ENCODE measurements around the gene WBP1L. TPM values are rescaled to one million over a fixed set of nuclear protein-coding genes. Genes with fewer than 3 reads are reported as not detected.
A peak's percentile ranks its signal among the peaks of the same experiment; 100 is the strongest.

Gene WBP1L
- total and polyA plus RNA-seq, 8 donors, result 15.1 to 140 (median 30.5) TPM

DNA sequence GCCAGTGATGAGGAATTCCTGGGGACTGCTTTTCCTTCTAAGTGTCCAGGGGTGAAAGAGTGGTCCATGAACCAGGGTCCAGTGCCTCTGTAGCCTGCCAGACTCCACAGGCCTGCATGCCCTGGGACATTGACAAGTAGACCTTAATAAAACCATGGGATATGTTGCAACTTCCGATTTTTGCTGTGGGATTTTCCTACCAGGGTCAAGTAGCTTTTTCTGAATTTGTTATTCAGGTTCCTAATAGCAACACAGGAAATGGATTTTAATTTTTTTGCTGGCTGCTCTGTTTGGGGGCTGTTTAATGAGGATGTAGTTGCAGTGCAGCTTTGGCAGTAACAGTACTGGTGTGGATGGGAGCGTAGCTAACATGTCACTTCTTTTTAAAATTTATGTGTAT, 42.1 kb downstream of the WBP1L start:
- Histone ChIP-seq H3K4me3 (no peak overlapping the region), H3K9me3 (no peaks in the 10 kb centered on the region), H3K36me3 (peaks cover 0 to 4% (median 0%) of the 10 kb centered on the region in 4 donors), H3K27me3 (no peaks in the 10 kb centered on the region), H3K4me1 (peaks cover 49 to 95% (median 70%) of the 10 kb centered on the region in 4 donors), H3K27ac (peak overlapping the region in 4 of 5 donors; percentile 40 to 92 (median 90))
- no peak for TF ChIP-seq POLR2A (IDR thresholded peaks at IDR 0.05)
- peak in 1 of 3 donors; percentile 7 for TF ChIP-seq POLR2AphosphoS5 (IDR thresholded peaks at IDR 0.05)
- 52 to 80% (median 67%) methylated on average over 2 of the region's 2 CpGs for WGBS, 5 donors
- intact Hi-C loops (cut with DNase I; ENCODE audit: low total_unique reads), result no loop called here
- peak in 1 of 2 donors; percentile 73 for DNase-seq

DNA sequence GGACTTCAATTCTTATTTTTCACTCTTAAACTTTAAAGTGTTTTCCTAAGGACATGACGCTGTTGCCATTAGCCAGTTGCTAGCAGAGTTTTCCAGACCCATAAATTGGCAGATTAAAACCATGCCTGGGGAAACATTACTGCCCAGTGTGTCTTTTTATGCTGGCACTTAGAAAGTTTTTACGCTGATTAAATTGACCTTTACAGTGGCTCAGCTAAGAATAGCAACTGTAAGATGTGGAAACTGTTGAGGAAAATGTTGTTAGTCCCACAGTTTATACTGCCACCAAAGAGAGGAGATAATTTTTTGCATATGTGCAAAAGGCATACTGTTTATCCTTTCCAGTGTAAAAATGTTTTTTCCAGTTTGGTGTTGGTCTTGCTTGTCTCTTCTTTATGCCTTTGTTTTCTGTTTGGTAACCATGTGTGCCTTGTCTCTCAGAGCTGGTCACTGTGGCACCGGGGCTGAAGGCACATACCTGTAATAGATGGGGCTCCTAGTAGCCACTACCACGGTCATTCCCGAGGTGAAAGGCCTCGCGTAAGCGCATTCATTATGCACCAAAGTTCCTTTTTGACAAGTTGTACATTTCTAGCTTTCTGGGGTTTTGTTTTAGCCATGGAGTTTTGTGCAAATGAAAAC, 48.1 kb downstream of the WBP1L start:
- Histone ChIP-seq H3K27ac (peak overlapping the region in 3 of 5 donors; percentile 17 to 57 (median 41)), H3K4me3 (no peak overlapping the region), H3K36me3 (peaks cover 0 to 4% (median 0%) of the 10 kb centered on the region in 4 donors), H3K27me3 (no peaks in the 10 kb centered on the region), H3K4me1 (peaks cover 19 to 95% (median 59%) of the 10 kb centered on the region in 4 donors), H3K9me3 (no peaks in the 10 kb centered on the region)
- no peak for DNase-seq
- intact Hi-C loops (cut with DNase I; ENCODE audit: low total_unique reads), result no loop called here
- TF ChIP-seq, protein P1, sequence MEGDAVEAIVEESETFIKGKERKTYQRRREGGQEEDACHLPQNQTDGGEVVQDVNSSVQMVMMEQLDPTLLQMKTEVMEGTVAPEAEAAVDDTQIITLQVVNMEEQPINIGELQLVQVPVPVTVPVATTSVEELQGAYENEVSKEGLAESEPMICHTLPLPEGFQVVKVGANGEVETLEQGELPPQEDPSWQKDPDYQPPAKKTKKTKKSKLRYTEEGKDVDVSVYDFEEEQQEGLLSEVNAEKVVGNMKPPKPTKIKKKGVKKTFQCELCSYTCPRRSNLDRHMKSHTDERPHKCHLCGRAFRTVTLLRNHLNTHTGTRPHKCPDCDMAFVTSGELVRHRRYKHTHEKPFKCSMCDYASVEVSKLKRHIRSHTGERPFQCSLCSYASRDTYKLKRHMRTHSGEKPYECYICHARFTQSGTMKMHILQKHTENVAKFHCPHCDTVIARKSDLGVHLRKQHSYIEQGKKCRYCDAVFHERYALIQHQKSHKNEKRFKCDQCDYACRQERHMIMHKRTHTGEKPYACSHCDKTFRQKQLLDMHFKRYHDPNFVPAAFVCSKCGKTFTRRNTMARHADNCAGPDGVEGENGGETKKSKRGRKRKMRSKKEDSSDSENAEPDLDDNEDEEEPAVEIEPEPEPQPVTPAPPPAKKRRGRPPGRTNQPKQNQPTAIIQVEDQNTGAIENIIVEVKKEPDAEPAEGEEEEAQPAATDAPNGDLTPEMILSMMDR (IDR thresholded peaks at IDR 0.05), result no peak
- no peak for TF ChIP-seq EP300 (IDR thresholded peaks at IDR 0.05)
- TF ChIP-seq POLR2A (IDR thresholded peaks at IDR 0.05), result no peak
- no peak for TF ChIP-seq POLR2AphosphoS5 (IDR thresholded peaks at IDR 0.05)
- WGBS, 5 donors, result 62 to 81% (median 73%) methylated on average over 8 of the region's 8 CpGs

DNA sequence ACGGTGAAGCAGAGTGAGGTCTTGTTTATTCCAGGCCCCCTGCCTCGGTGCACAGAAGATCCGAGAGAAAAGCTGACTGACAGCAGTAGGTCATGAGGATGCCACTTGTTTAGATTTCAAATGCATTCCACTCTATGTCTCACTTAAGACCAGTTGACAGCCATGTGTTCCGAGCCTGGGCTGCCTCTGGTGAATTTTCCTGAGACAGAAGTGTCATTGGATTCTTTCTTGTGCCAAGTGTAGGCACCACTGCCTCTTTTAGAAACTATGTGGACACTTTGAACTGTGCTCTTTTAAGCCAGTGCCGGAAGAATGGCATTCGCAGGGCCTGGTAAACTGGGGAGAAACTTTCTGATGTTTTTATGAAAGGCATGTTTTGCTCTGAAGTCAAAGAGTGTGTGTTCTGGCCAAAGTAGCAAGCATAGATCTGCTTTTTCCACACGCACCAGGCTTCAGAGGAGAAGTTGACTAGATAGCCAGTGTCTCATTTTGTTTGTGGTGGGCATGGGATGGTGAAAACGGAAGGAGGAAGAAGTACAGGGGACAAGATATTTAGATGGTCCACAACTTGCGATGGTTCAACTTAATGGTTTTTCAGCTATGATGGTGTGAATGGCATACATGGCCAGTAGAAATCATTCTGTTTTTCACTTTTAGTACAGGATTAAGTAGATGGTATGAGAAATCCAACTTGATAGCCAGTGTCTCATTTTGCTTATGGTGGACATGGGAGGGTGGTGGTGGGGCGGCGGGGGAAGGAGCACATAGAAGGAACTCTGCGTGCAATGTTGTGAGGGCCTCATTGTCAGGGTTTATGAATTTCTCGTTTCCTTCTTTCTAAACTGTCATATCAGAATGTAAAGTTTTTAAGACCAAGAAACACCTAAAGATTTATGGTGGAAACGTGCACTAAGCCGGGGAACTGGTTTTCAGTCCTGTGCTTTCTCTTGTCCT, 52.0 kb downstream of the WBP1L start:
- H3K27ac ChIP-seq, result peak overlapping the region in 4 of 5 donors; percentile 66 to 86 (median 77)
- no peak for DNase-seq
- intact Hi-C loops (cut with DNase I; ENCODE audit: low total_unique reads), result no loop called here
- H3K36me3 ChIP-seq, result peaks cover 15 to 30% (median 19%) of the 10 kb centered on the region in 4 donors
- H3K4me3 ChIP-seq, result no peak overlapping the region
- WGBS, 5 donors, result 64 to 80% (median 75%) methylated on average over 15 of the region's 15 CpGs
- H3K4me1 ChIP-seq, result peaks cover 37 to 100% (median 80%) of the 10 kb centered on the region in 4 donors
- no peak for TF ChIP-seq POLR2A (IDR thresholded peaks at IDR 0.05)
- TF ChIP-seq, protein P1 (IDR thresholded peaks at IDR 0.05), result no peak
- no peak for TF ChIP-seq EP300 (IDR thresholded peaks at IDR 0.05)
- no peak for TF ChIP-seq POLR2AphosphoS5 (IDR thresholded peaks at IDR 0.05)
- no peaks in the 10 kb centered on the region for H3K9me3 ChIP-seq
- no peaks in the 10 kb centered on the region for H3K27me3 ChIP-seq

DNA sequence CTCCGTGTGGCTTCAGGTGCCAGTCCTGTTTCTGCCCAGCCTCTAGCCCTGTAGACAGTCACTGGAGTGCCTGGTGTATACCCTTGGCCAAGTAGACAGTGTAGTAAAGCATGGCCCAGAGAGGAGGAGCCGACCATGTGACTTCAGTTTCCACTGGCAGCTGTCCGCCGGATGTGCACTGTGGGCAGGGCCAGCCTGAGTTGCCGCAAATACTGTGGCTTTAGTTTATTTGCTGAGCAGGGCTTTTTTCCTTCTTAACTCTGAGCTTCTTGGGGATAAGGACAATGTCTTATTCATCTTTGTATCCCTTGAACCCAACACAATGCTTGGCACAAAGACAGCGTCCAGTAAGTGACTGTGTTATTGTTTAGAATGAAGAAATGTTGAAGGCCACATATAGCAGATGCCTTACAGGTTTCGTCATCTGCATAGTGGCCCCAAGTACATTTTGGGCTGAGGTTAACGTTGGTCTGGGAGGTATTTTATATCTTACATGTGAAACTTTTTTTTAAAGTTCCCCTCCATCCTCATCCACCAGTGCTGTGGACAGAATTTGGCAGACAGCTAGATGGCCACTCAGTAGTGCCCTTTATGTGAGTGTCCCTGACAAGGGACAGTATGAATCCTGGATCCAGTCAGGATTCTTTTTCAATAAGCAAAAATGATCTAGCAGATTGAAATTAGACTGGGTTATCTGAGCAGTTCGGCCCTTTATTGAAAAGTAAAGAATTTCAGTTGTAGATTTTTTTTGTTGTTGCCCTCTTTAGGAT, 52.8 kb downstream of the WBP1L start:
- intact Hi-C loops (cut with DNase I; ENCODE audit: low total_unique reads), result no loop called here
- Histone ChIP-seq H3K4me3 (no peak overlapping the region), H3K4me1 (peaks cover 46 to 100% (median 85%) of the 10 kb centered on the region in 4 donors), H3K27ac (peak overlapping the region; percentile 10 to 86 (median 76)), H3K27me3 (no peaks in the 10 kb centered on the region), H3K9me3 (no peaks in the 10 kb centered on the region), H3K36me3 (peaks cover 15 to 32% (median 19%) of the 10 kb centered on the region in 4 donors)
- 26 to 41% (median 28%) methylated on average over 9 of the region's 9 CpGs for WGBS, 5 donors
- peak; percentile 79 to 86 for DNase-seq
- TF ChIP-seq, protein P1 (IDR thresholded peaks at IDR 0.05), result no peak
- peak; percentile 58 to 78 (median 67) for TF ChIP-seq POLR2AphosphoS5 (IDR thresholded peaks at IDR 0.05)

Data from stomach (tissue), 9 donors.